Measurements from ENCODE around the gene ATXN1. TPM values are rescaled to one million over a fixed set of nuclear protein-coding genes. Genes with fewer than 3 reads are reported as not detected.

The ATXN1 gene
- total RNA-seq, 1 experiment from 2014 or later, result 8.1 TPM

- Mint-ChIP-seq H3K9me3 (no peaks in the 10 kb centered on the region), H3K27me3 (ENCODE audit: low read depth) (no peaks in the 10 kb centered on the region), H3K4me3 (no peak overlapping the region), H3K27ac (peak overlapping the region; percentile 48; the same call in 1 of the 2 replicates), H3K36me3 (no peaks in the 10 kb centered on the region), H3K4me1 (peaks cover 13% of the 10 kb centered on the region)
- ChIA-PET CTCF (no interaction called here), POLR2A (no interaction called here)
- no peak for DNase-seq (ENCODE audit: low spot score)
- TF ChIP-seq ATF2 (CRISPR knock-in tag; IDR thresholded peaks at IDR 0.05; ENCODE audit: borderline replicate concordance, low read depth) (no peak), MYBL2 (CRISPR knock-in tag; IDR thresholded peaks at IDR 0.05) (no peak), FOXP4 (CRISPR knock-in tag; IDR thresholded peaks at IDR 0.05) (no peak), ZNF232 (CRISPR knock-in tag; IDR thresholded peaks at IDR 0.05) (no peak), FOXK1 (CRISPR knock-in tag; IDR thresholded peaks at IDR 0.05) (no peak), EMX1 (CRISPR knock-in tag; IDR thresholded peaks at IDR 0.05) (no peak), CREM (CRISPR knock-in tag; IDR thresholded peaks at IDR 0.05) (no peak), RORB (CRISPR knock-in tag; IDR thresholded peaks at IDR 0.05) (no peak), PRRX2 (CRISPR knock-in tag; IDR thresholded peaks at IDR 0.05) (no peak), FOXP1 (CRISPR knock-in tag; IDR thresholded peaks at IDR 0.05; ENCODE audit: borderline replicate concordance) (no peak), SOX15 (CRISPR knock-in tag; IDR thresholded peaks at IDR 0.05) (no peak), MXD4 (CRISPR knock-in tag; IDR thresholded peaks at IDR 0.05; ENCODE audit: borderline replicate concordance) (no peak), RELA (CRISPR knock-in tag; IDR thresholded peaks at IDR 0.05; ENCODE audit: borderline replicate concordance) (no peak), SP1 (CRISPR knock-in tag; conservative IDR thresholded peaks at IDR 0.05) (no peak), MAX (CRISPR knock-in tag; IDR thresholded peaks at IDR 0.05) (no peak)
- ATAC-seq, result no peak
Observed at GRCh38 chr6:16711546-16712254, 49.6 kb downstream of the ATXN1 start.

GRCh38 chr6:16706911-16707783 lies 54.1 kb downstream of the ATXN1 start:
- Mint-ChIP-seq H3K27me3 (ENCODE audit: low read depth) (no peaks in the 10 kb centered on the region), H3K27ac (no peak overlapping the region), H3K9me3 (no peaks in the 10 kb centered on the region), H3K36me3 (no peaks in the 10 kb centered on the region), H3K4me1 (peaks cover 18% of the 10 kb centered on the region), H3K4me3 (no peak overlapping the region)
- ChIA-PET CTCF (no interaction called here), POLR2A (no interaction called here)
- DNase-seq (ENCODE audit: low spot score) (no peak), ATAC-seq (no peak)
- no peak for TF ChIP-seq HMGXB4 (CRISPR knock-in tag; IDR thresholded peaks at IDR 0.05)
- TF ChIP-seq NR2C2 (CRISPR knock-in tag; IDR thresholded peaks at IDR 0.05), result no peak
- no peak for TF ChIP-seq NFYB (CRISPR knock-in tag; conservative IDR thresholded peaks at IDR 0.05; ENCODE audit: low read depth)
- TF ChIP-seq IRF2 (CRISPR knock-in tag; IDR thresholded peaks at IDR 0.05; ENCODE audit: borderline replicate concordance, low read depth), result no peak
- no peak for TF ChIP-seq E2F4 (CRISPR knock-in tag; IDR thresholded peaks at IDR 0.05; ENCODE audit: borderline replicate concordance, low read depth)
- no peak for TF ChIP-seq AFF4 (CRISPR knock-in tag; IDR thresholded peaks at IDR 0.05; ENCODE audit: borderline replicate concordance)
- TF ChIP-seq MLX (CRISPR knock-in tag; IDR thresholded peaks at IDR 0.05), result no peak

Data from WTC11 (cell line).